T-cell (primary cell): ENCODE data around the gene CDC42BPG. TPM values are rescaled to one million over a fixed set of nuclear protein-coding genes. Genes with fewer than 3 reads are reported as not detected.

Experiments used
- ATAC-seq, 4 experiments: fragments of 200-7000 bp in 3 of 4; fragments of 150-1000 bp in 1 of 4; cut with Tn5 transposase; replicated peaks in 1 of 4; 1 replicate in 3 of 4; 2 replicates in 1 of 4; pipeline ENCODE4 v1.10.0; 2021; ENCODE audit warnings: moderate library complexity in 3 of 4, mild to moderate bottlenecking in 2 of 4, moderate number of reproducible peaks in 1 of 4
- CTCF ChIA-PET, 2 donors: fragments of 300-600 bp; sonication (Branson Sonifier 250); formaldehyde crosslinking; loops; one replicate each; lab custom pipeline; 2022; ENCODE audit warnings: antibody characterized with exemption in 2 of 2; lab: Charles Lee
- POLR2A ChIA-PET, 2 donors: fragments of 300-600 bp; sonication (Branson Sonifier 250); formaldehyde crosslinking; loops; one replicate each; lab custom pipeline; 2022; ENCODE audit warnings: antibody characterized with exemption in 2 of 2; lab: Charles Lee
- DNase-seq, 35 experiments: peaks; one replicate each; pipeline versions ENCODE4 v3.0.0 to v3.0.0-alpha.2; 2013 to 2023
- H3K27ac ChIP-seq: one replicate; pipeline ENCODE4 v1.5.1; 2013; ENCODE audit warnings: low read length
- H3K27me3 ChIP-seq, 2 experiments: replicated peaks in 1 of 2; 1 replicate in 1 of 2; 2 replicates in 1 of 2; pipeline versions ENCODE4 v1.6.1 to v1.7.0; 2013; ENCODE audit warnings: low read length in 1 of 2, mixed read lengths in 1 of 2; ENCODE audit not compliant: control insufficient read depth in 2 of 2, insufficient read depth in 2 of 2; ENCODE audit errors: extremely low read depth in 1 of 2
- H3K36me3 ChIP-seq, 2 donors: 1 replicate in 1 of 2; 2 replicates in 1 of 2; pipeline versions ENCODE4 v1.6.1 to v1.7.0; 2013; ENCODE audit warnings: low read length in 1 of 2; ENCODE audit not compliant: control insufficient read depth in 2 of 2, insufficient read depth in 1 of 2; ENCODE audit errors: extremely low read depth in 1 of 2
- H3K4me1 ChIP-seq, 2 experiments: 1 replicate in 1 of 2; 2 replicates in 1 of 2; pipeline versions ENCODE4 v1.6.1 to v1.7.0; 2013; ENCODE audit warnings: low read length in 2 of 2, mixed read lengths in 1 of 2; ENCODE audit not compliant: insufficient read depth in 2 of 2, control insufficient read depth in 1 of 2; ENCODE audit errors: extremely low read depth in 1 of 2
- H3K4me3 ChIP-seq, 2 donors: 1 replicate in 1 of 2; 2 replicates in 1 of 2; pipeline versions ENCODE4 v1.5.1 to v1.7.0; 2013; ENCODE audit warnings: mild to moderate bottlenecking in 2 of 2, low read length in 1 of 2, moderate library complexity in 1 of 2; ENCODE audit not compliant: control insufficient read depth in 1 of 2; ENCODE audit errors: extremely low read depth in 1 of 2
- H3K9me3 ChIP-seq: 2 replicates; pipeline ENCODE4 v1.7.0; 2013
- H3K27ac Mint-ChIP-seq, 2 donors: one replicate each; pipeline ENCODE4 v1.8.0; 2020 to 2021; ENCODE audit warnings: mild to moderate bottlenecking in 2 of 2, mixed read lengths in 2 of 2
- H3K27me3 Mint-ChIP-seq, 2 donors: one replicate each; pipeline ENCODE4 v1.8.0; 2021 to 2022; ENCODE audit warnings: mixed read lengths in 2 of 2
- H3K36me3 Mint-ChIP-seq: one replicate; pipeline ENCODE4 v1.8.0; 2021; ENCODE audit warnings: mixed read lengths
- H3K4me1 Mint-ChIP-seq, 3 donors: one replicate each; pipeline ENCODE4 v1.8.0; 2020 to 2022; ENCODE audit warnings: mixed read lengths in 3 of 3, mild to moderate bottlenecking in 1 of 3
- H3K4me3 Mint-ChIP-seq, 3 donors: one replicate each; pipeline ENCODE4 v1.8.0; 2020 to 2022; ENCODE audit warnings: mild to moderate bottlenecking in 3 of 3, mixed read lengths in 3 of 3, moderate library complexity in 3 of 3
- H3K9me3 Mint-ChIP-seq, 3 donors: one replicate each; pipeline ENCODE4 v1.8.0; 2020 to 2022; ENCODE audit warnings: mixed read lengths in 3 of 3
- WGBS: methylation state at CpG from one replicate; pipeline ENCODE4 v1.1.5; 2013; ENCODE audit warnings: missing lambda C conversion rate; ENCODE audit not compliant: insufficient coverage; 5-methylcytosine and 5-hydroxymethylcytosine counted together
- total RNA-seq, 35 experiments: library from RNA in 6 of 35; stranded (reverse) in 6 of 35; fragments of 120-200 nt in 1 of 35; gene quantifications; one replicate each; pipeline versions ENCODE4 v1.2.1 to v1.2.4 and lab custom pipeline; 2013 to 2026

Gene CDC42BPG
- total RNA-seq, 5 donors from 2014 or later (not counting 1 experiment from before 2014, with no cell fraction given), result 7.4 to 10.5 (median 9.1) TPM

DNA sequence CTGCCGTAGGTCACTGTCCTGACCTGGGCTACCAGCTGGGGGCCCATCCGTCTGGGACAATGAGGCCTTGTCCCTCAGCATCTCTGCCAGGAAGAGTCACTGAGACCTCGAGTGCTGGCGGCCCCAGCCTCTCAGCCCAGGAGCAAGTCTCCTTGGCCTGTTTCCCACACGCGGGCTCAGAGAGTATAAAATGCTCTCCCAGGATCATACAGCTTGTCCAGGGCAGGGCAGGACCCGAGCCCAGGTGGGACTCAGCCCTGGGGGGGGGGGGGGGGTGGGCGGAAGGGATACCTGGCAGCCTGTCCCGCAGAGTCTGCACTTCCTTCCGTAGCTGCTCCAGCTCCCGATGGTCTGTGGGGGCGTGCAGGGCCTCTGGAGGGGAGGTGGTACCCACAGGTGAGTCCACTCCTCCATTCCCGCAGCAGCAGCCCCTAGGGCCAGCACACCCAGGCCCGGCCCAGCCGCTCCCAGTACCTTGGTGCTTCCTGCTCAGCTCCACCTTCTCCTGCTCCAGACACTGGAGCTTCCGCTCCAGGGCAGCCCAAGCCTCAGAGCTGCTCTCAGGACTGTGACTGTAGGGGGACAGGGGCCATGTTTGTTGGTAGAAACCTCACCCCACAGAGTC is 7.9 kb downstream of the CDC42BPG start:
- Mint-ChIP-seq H3K27me3 (no peaks in the 10 kb centered on the region), H3K4me1 (no peaks in the 10 kb centered on the region), H3K36me3 (peaks cover 10% of the 10 kb centered on the region), H3K9me3 (no peaks in the 10 kb centered on the region), H3K4me3 (no peak overlapping the region), H3K27ac (no peak overlapping the region)
- Histone ChIP-seq H3K27me3 (no peaks in the 10 kb centered on the region), H3K27ac (no peak overlapping the region), H3K9me3 (no peaks in the 10 kb centered on the region), H3K4me1 (peaks cover 0 to 6% of the 10 kb centered on the region in 2 experiments), H3K36me3 (peaks cover 11 to 25% of the 10 kb centered on the region in 2 donors), H3K4me3 (no peak overlapping the region)
- 91% methylated on average over 5 of the region's 16 CpGs for WGBS
- POLR2A ChIA-PET, result interaction anchor here in 1 of 2 donors (0.6 kb wide), 1 partner anchor 329 kb away, joined by 4 read pairs; no protein-coding TSS in a partner anchor
- DNase-seq (no peak), ATAC-seq (no peak)
- CTCF ChIA-PET, result interaction anchor here (0.5 to 1.0 kb wide), 4 partner anchors 9 to 477 kb away, joined by 3 to 5 read pairs (median 4); no protein-coding TSS in a partner anchor

DNA sequence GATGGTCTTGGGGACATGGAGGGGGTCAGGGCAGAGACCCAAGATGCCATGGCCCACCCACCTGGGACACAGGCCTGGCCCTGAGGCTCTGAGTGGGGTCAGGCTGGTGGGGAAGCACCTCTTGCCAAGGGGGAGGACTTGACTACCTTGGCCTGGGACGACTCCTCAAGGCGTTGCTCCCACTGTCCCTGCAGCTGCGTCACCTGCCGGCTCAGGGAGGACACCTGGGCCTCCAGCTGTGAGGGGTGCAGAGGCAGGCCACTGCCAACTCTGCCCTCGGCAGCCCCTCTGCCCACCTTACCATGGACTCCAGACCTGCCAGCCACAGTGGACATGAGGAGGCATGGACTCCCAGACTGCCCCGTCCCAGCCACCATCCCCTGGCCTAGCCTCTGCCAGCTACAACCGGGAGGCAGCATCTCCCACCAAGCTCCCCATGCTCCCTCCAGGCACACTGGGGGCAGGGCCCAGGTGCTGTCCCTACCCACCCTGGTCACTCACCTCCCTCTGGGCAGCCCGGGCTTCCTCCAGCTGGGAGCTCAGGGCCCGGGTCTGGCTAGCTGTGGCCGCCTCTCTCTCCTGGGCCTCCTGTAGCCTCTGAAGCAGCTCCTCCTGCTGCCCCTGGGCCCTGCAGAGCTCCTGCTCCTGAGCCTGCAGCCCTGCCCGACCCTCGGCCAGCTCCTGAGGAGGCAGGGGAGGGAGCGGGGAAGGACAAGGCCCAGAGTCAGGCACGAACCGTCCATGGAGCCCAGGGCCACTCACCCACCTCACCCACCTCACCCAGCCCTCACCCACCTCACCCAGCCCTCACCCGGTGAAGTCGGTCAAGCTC is 8.6 kb downstream of the CDC42BPG start:
- H3K4me3 Mint-ChIP-seq, result no peak overlapping the region
- no peak overlapping the region for H3K4me3 ChIP-seq
- no peaks in the 10 kb centered on the region for H3K27me3 ChIP-seq
- no peaks in the 10 kb centered on the region for H3K9me3 ChIP-seq
- H3K4me1 ChIP-seq, result peaks cover 0 to 6% of the 10 kb centered on the region in 2 experiments
- peaks cover 10% of the 10 kb centered on the region for H3K36me3 Mint-ChIP-seq
- H3K27ac ChIP-seq, result no peak overlapping the region
- no peaks in the 10 kb centered on the region for H3K27me3 Mint-ChIP-seq
- H3K36me3 ChIP-seq, result peaks cover 11 to 29% of the 10 kb centered on the region in 2 donors
- H3K27ac Mint-ChIP-seq, result no peak overlapping the region
- ChIA-PET CTCF (interaction anchor here (0.5 to 0.6 kb wide), 2 partner anchors 51 to 478 kb away, joined by 5 read pairs; no protein-coding TSS in a partner anchor), POLR2A (interaction anchor here in 1 of 2 donors (0.5 kb wide), 1 partner anchor 14 kb away, joined by 4 read pairs; no protein-coding TSS in a partner anchor)
- H3K9me3 Mint-ChIP-seq, result no peaks in the 10 kb centered on the region
- ATAC-seq (no peak), DNase-seq (no peak)
- H3K4me1 Mint-ChIP-seq, result no peaks in the 10 kb centered on the region
- 89% methylated on average over 12 of the region's 17 CpGs for WGBS

DNA sequence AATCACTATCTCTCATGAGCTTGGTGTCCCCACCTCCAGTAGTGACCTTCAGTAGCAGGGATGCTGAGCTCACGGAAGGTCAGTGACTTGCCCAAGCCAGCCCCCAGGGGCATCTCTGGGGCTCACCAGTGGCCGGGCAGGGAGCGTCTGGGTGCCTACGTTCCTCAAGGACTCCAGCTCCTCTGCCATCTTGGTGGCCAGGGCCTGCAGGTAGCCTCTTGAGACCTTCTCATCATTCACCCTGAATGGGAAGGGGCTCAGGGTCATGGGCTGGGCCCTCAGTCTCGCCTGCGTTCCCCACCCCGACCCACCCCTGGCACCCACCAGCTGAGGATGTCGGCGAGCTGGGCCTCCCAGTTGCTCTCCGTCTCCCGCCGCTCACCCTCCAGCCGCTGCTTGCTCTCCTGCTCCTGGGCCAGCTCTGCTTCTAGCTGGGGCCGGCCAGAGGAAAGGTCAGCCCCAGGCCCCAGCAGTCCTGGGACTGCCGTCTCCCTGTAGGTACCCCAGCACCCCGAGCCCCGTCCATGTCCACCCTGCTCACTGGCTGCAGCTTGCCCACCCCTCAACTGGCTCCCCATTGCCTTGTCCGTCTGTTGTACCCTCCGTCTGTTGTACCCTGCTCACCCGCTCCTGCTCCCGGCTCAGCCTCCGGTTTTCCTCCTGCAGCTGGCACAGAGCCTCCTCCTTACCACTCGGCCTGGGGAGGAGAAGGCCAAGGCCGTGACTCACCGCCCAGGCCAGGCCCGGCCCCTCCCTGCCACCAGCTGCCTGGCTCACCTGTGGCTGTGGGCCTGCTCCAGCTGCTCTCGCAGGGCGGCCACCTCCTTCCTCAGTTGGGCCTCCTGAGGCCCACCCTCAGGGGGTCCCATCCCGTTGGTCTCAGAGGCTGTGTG is 9.5 kb downstream of the CDC42BPG start:
- CTCF ChIA-PET, result no interaction called here
- Mint-ChIP-seq H3K27me3 (no peaks in the 10 kb centered on the region), H3K9me3 (no peaks in the 10 kb centered on the region), H3K27ac (no peak overlapping the region), H3K4me1 (no peaks in the 10 kb centered on the region), H3K36me3 (peaks cover 10% of the 10 kb centered on the region), H3K4me3 (no peak overlapping the region)
- WGBS, result 86% methylated on average over 23 of the region's 29 CpGs
- ATAC-seq, result no peak
- no peak for DNase-seq
- H3K36me3 ChIP-seq, result peaks cover 9 to 29% of the 10 kb centered on the region in 2 donors
- POLR2A ChIA-PET, result no interaction called here
- H3K4me3 ChIP-seq, result no peak overlapping the region
- H3K9me3 ChIP-seq, result no peaks in the 10 kb centered on the region
- H3K4me1 ChIP-seq, result peaks cover 0 to 6% of the 10 kb centered on the region in 2 experiments
- H3K27me3 ChIP-seq, result no peaks in the 10 kb centered on the region
- H3K27ac ChIP-seq, result no peak overlapping the region

DNA sequence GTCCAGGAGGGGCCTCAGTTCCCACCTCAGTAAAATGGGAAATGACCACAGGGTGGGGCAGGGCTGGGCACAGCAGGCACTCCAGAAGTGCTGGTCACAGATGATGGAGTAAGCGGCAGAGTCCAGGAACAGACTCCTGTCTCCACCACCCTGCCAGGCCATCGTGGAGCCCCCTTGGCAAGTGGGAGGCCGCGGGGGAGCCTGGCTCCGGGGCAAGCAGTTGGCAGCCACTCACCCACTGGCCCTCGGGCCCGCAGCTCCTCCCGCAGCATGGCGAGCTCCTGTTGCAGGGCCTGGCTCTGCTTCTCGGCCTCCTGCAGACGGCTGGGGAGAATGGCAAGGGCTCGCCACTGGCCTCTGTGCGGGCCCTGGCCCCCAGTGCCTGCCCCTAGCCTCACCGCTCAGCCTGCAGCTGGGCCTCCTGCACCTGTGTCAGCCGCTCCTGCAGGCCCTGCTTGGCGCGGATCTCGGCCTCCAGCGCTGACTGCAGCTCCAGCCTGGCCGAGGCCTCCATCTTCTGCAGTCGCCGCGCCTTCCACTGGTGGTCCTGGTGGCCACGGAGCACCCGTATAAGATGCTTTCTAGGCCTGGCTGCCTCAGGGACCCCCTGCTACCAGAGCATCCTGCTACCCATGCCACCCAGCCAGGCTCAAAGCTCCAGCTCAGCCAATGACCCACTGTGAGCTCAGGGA is 10.3 kb downstream of the CDC42BPG start:
- no peak overlapping the region for H3K27ac Mint-ChIP-seq
- H3K4me1 ChIP-seq, result peaks cover 0 to 6% of the 10 kb centered on the region in 2 experiments
- H3K27me3 Mint-ChIP-seq, result no peaks in the 10 kb centered on the region
- peaks cover 6% of the 10 kb centered on the region for H3K36me3 Mint-ChIP-seq
- H3K9me3 ChIP-seq, result no peaks in the 10 kb centered on the region
- DNase-seq, result no peak
- no peaks in the 10 kb centered on the region for H3K4me1 Mint-ChIP-seq
- H3K27me3 ChIP-seq, result no peaks in the 10 kb centered on the region
- no peaks in the 10 kb centered on the region for H3K9me3 Mint-ChIP-seq
- H3K36me3 ChIP-seq, result peaks cover 6 to 28% of the 10 kb centered on the region in 2 donors
- no peak overlapping the region for H3K4me3 Mint-ChIP-seq
- H3K4me3 ChIP-seq, result no peak overlapping the region
- WGBS, result 92% methylated on average over 25 of the region's 25 CpGs
- CTCF ChIA-PET, result no interaction called here
- H3K27ac ChIP-seq, result no peak overlapping the region
- POLR2A ChIA-PET, result no interaction called here
- ATAC-seq, result no peak

DNA sequence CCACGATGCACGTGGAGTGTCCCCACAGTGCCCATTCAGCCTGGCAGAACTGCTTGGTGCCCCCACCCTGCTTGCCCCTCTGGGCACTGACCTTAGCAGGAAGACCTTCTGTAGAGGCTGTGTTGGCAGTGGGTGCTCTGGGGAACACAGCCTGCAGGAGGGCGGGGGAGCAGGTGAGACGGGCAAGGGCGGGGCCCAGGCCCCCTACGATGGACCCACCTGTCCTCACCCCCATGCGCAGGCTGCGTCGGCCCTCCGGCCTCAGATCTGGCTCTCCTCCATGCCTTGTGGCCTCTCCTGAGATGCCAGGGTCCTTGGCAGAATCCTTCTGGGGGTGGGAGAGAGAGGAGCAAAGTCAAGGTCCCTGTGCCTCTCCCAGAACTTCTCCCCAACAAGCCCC is 10.9 kb downstream of the CDC42BPG start:
- H3K27ac ChIP-seq, result no peak overlapping the region
- H3K4me3 Mint-ChIP-seq, result no peak overlapping the region
- ATAC-seq (no peak), DNase-seq (no peak)
- H3K4me3 ChIP-seq, result no peak overlapping the region
- peaks cover 6% of the 10 kb centered on the region for H3K36me3 Mint-ChIP-seq
- H3K4me1 Mint-ChIP-seq, result no peaks in the 10 kb centered on the region
- no peak overlapping the region for H3K27ac Mint-ChIP-seq
- H3K4me1 ChIP-seq, result peaks cover 0 to 6% of the 10 kb centered on the region in 2 experiments
- no peaks in the 10 kb centered on the region for H3K9me3 ChIP-seq
- H3K36me3 ChIP-seq, result peaks cover 4 to 28% of the 10 kb centered on the region in 2 donors
- no peaks in the 10 kb centered on the region for H3K27me3 ChIP-seq
- POLR2A ChIA-PET, result no interaction called here
- CTCF ChIA-PET, result no interaction called here
- no peaks in the 10 kb centered on the region for H3K27me3 Mint-ChIP-seq
- WGBS, result 94% methylated on average over 2 of the region's 10 CpGs
- no peaks in the 10 kb centered on the region for H3K9me3 Mint-ChIP-seq
